Measurements from ENCODE around the gene C19orf38. TPM values are rescaled to one million over a fixed set of nuclear protein-coding genes. Genes with fewer than 3 reads are reported as not detected.

Gene C19orf38
- total and polyA plus RNA-seq, 5 donors: 0.23 to 1.4 (median 0.51) TPM

- intact Hi-C loops (cut with DNase I): no loop called here
- no peak overlapping the region for H3K4me3 ChIP-seq (ENCODE audit: low read length)
- DNase-seq (no peak), ATAC-seq (peak in 1 of 2 donors; percentile 12)
- no peak overlapping the region for H3K27ac ChIP-seq (ENCODE audit: low read length)
- H3K27me3 ChIP-seq (ENCODE audit: control insufficient read depth, insufficient read depth): no peaks in the 10 kb centered on the region
- H3K4me1 ChIP-seq (ENCODE audit: control insufficient read depth, insufficient read depth, low read length): peaks cover 6% of the 10 kb centered on the region
- H3K9me3 ChIP-seq (ENCODE audit: control insufficient read depth, low read length): no peaks in the 10 kb centered on the region
- 60% methylated on average over 7 of the region's 7 CpGs for WGBS
Observed at GRCh38 chr19:10896851-10897526, 48.8 kb downstream of the C19orf38 start.

GRCh38 chr19:10898633-10899032 lies 50.4 kb downstream of the C19orf38 start:
- Histone ChIP-seq H3K4me1 (ENCODE audit: control insufficient read depth, insufficient read depth, low read length) (peaks cover 6% of the 10 kb centered on the region), H3K27ac (ENCODE audit: low read length) (no peak overlapping the region), H3K4me3 (ENCODE audit: low read length) (no peak overlapping the region), H3K9me3 (ENCODE audit: control insufficient read depth, low read length) (no peaks in the 10 kb centered on the region), H3K27me3 (ENCODE audit: control insufficient read depth, insufficient read depth) (no peaks in the 10 kb centered on the region)
- intact Hi-C loops (cut with DNase I): no loop called here
- ATAC-seq (peak; percentile 12 to 27), DNase-seq (no peak)
- 72% methylated on average over 10 of the region's 10 CpGs for WGBS

DNA sequence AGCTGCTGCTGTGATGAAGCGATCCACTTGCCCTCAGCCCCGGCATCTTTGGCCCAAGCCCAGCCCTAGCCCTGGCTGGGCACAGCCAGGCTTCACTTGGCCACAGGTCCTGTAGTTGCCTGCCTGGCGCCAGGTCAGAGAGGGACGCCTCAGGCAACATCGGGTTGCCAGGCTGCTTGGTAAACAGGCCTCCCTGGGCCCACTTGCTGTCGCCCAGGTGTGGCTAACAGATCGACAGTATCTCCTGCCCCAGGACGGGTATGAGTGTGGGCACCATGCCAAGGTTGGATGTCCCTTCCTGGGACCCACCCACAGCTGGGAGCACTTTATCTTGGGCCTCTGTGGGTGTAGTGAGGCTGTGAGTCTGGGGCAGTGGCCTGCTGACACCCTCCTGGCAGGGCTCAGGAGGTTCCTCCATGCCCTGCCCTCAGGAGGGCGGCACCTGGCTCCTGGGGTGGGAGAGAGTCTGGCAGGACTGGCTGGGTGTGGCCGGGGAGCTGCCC lies 51.0 kb downstream of the C19orf38 start:
- Histone ChIP-seq H3K9me3 (ENCODE audit: control insufficient read depth, low read length) (no peaks in the 10 kb centered on the region), H3K4me3 (ENCODE audit: low read length) (no peak overlapping the region), H3K27ac (ENCODE audit: low read length) (no peak overlapping the region), H3K4me1 (ENCODE audit: control insufficient read depth, insufficient read depth, low read length) (peaks cover 6% of the 10 kb centered on the region), H3K27me3 (ENCODE audit: control insufficient read depth, insufficient read depth) (no peaks in the 10 kb centered on the region)
- intact Hi-C loops (cut with DNase I): no loop called here
- 59% methylated on average over 10 of the region's 10 CpGs for WGBS
- DNase-seq: peak in 2 of 3 donors; percentile 47 to 67
- ATAC-seq: peak; percentile 48 to 60

GRCh38 chr19:10907925-10908324 lies 59.7 kb downstream of the C19orf38 start:
- intact Hi-C loops (cut with DNase I): no loop called here
- H3K27ac ChIP-seq (ENCODE audit: low read length): no peak overlapping the region
- H3K27me3 ChIP-seq (ENCODE audit: control insufficient read depth, insufficient read depth): no peaks in the 10 kb centered on the region
- H3K9me3 ChIP-seq (ENCODE audit: control insufficient read depth, low read length): no peaks in the 10 kb centered on the region
- 87% methylated on average over 14 of the region's 14 CpGs for whole genome bisulfite sequencing
- peak in 1 of 3 donors; percentile 32 for DNase-seq
- H3K4me1 ChIP-seq (ENCODE audit: control insufficient read depth, insufficient read depth, low read length): no peaks in the 10 kb centered on the region
- ATAC-seq: no peak
- H3K4me3 ChIP-seq (ENCODE audit: low read length): no peak overlapping the region

GRCh38 chr19:10908380-10908960 lies 60.3 kb downstream of the C19orf38 start:
- Histone ChIP-seq H3K9me3 (ENCODE audit: control insufficient read depth, low read length) (no peaks in the 10 kb centered on the region), H3K27me3 (ENCODE audit: control insufficient read depth, insufficient read depth) (no peaks in the 10 kb centered on the region), H3K4me3 (ENCODE audit: low read length) (no peak overlapping the region), H3K4me1 (ENCODE audit: control insufficient read depth, insufficient read depth, low read length) (no peaks in the 10 kb centered on the region), H3K27ac (ENCODE audit: low read length) (no peak overlapping the region)
- no peak for ATAC-seq
- intact Hi-C loops (cut with DNase I): no loop called here
- 94% methylated on average over 17 of the region's 17 CpGs for WGBS
- DNase-seq: peak in 1 of 3 donors; percentile 28

- ATAC-seq (peak in 1 of 2 donors; percentile 12), DNase-seq (peak in 1 of 3 donors; percentile 35)
- 90% methylated on average over 31 of the region's 31 CpGs for WGBS
- no peaks in the 10 kb centered on the region for H3K9me3 ChIP-seq (ENCODE audit: control insufficient read depth, low read length)
- no peaks in the 10 kb centered on the region for H3K4me1 ChIP-seq (ENCODE audit: control insufficient read depth, insufficient read depth, low read length)
- intact Hi-C loops (cut with DNase I): no loop called here
- H3K4me3 ChIP-seq (ENCODE audit: low read length): no peak overlapping the region
- H3K27ac ChIP-seq (ENCODE audit: low read length): no peak overlapping the region
- H3K27me3 ChIP-seq (ENCODE audit: control insufficient read depth, insufficient read depth): no peaks in the 10 kb centered on the region
Observed at GRCh38 chr19:10911579-10912363, 63.6 kb downstream of the C19orf38 start.

GRCh38 chr19:10912619-10913018 lies 64.4 kb downstream of the C19orf38 start:
- intact Hi-C loops (cut with DNase I): no loop called here
- Histone ChIP-seq H3K4me1 (ENCODE audit: control insufficient read depth, insufficient read depth, low read length) (no peaks in the 10 kb centered on the region), H3K27ac (ENCODE audit: low read length) (no peak overlapping the region), H3K27me3 (ENCODE audit: control insufficient read depth, insufficient read depth) (no peaks in the 10 kb centered on the region), H3K4me3 (ENCODE audit: low read length) (no peak overlapping the region), H3K9me3 (ENCODE audit: control insufficient read depth, low read length) (no peaks in the 10 kb centered on the region)
- DNase-seq: peak in 1 of 3 donors; percentile 19
- 94% methylated on average over 18 of the region's 18 CpGs for WGBS
- ATAC-seq: no peak

DNA sequence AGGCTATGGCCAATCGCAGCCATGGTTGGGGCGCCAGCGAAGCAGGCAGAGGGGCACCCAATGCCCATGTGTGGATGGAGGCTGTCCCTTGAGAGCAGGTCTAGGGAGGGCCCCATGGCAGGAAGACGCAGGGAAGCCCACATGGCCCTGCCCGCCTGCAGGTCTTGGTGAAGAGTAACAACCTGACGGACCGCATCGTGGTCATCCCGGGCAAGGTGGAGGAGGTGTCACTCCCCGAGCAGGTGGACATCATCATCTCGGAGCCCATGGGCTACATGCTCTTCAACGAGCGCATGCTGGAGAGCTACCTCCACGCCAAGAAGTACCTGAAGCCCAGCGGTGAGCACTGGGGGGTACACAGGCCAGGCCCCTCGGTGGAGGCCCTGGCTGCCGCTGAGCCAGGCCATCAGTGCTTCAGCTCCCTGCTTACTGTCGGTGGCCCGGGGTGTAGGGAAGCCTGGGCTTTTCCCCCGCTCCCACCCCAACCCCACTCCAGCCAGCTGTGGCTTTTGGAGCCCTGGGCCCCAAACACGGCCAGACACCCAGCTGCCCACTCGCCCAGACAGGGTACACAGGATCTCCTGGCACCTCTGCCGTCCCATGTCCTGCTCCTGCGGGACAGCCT lies 65.6 kb downstream of the C19orf38 start:
- intact Hi-C loops (cut with DNase I): no loop called here
- WGBS: 94% methylated on average over 24 of the region's 24 CpGs
- no peak overlapping the region for H3K27ac ChIP-seq (ENCODE audit: low read length)

GRCh38 chr19:10915130-10916091 lies 67.2 kb downstream of the C19orf38 start:
- H3K27me3 ChIP-seq (ENCODE audit: control insufficient read depth, insufficient read depth): no peaks in the 10 kb centered on the region
- WGBS: 89% methylated on average over 19 of the region's 19 CpGs
- intact Hi-C loops (cut with DNase I): loop anchor here in 1 of 4 donors (5.0 kb wide), 1 partner anchor 38 kb away; no protein-coding TSS in a partner anchor
- no peaks in the 10 kb centered on the region for H3K9me3 ChIP-seq (ENCODE audit: control insufficient read depth, low read length)
- H3K27ac ChIP-seq (ENCODE audit: low read length): no peak overlapping the region
- no peaks in the 10 kb centered on the region for H3K4me1 ChIP-seq (ENCODE audit: control insufficient read depth, insufficient read depth, low read length)
- no peak for DNase-seq
- H3K4me3 ChIP-seq (ENCODE audit: low read length): no peak overlapping the region
- peak in 1 of 2 donors; percentile 6 for ATAC-seq

More for the DNA sequence above, 65.6 kb downstream of the C19orf38 start:
- no peak for ATAC-seq
- no peak for DNase-seq
- Histone ChIP-seq H3K4me3 (ENCODE audit: low read length) (no peak overlapping the region), H3K4me1 (ENCODE audit: control insufficient read depth, insufficient read depth, low read length) (no peaks in the 10 kb centered on the region), H3K27me3 (ENCODE audit: control insufficient read depth, insufficient read depth) (no peaks in the 10 kb centered on the region), H3K9me3 (ENCODE audit: control insufficient read depth, low read length) (no peaks in the 10 kb centered on the region)

DNA sequence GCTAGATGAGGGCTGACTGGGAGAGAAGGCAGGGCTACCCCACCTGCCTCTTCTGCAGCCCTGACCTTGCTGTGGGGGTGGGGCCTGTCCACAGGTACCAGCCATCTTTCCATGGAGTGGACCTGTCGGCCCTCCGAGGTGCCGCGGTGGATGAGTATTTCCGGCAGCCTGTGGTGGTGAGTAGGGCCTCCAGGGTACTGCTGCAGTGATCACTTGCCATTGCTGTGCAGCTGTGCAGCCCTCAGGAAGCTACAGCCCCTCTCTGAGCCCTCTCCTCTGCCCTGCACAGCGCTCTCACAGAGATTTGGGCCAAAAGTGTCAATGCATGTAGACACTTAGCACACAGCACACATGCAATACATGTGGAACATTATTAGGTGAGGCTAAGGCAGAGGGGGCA lies 68.4 kb downstream of the C19orf38 start:
- ATAC-seq: no peak
- Histone ChIP-seq H3K27me3 (ENCODE audit: control insufficient read depth, insufficient read depth) (no peaks in the 10 kb centered on the region), H3K9me3 (ENCODE audit: control insufficient read depth, low read length) (no peaks in the 10 kb centered on the region), H3K4me3 (ENCODE audit: low read length) (no peak overlapping the region), H3K4me1 (ENCODE audit: control insufficient read depth, insufficient read depth, low read length) (no peaks in the 10 kb centered on the region), H3K27ac (ENCODE audit: low read length) (no peak overlapping the region)
- DNase-seq: no peak
- WGBS: 88% methylated on average over 6 of the region's 6 CpGs
- intact Hi-C loops (cut with DNase I): loop anchor here in 1 of 4 donors (5.0 kb wide), 1 partner anchor 39 kb away; no protein-coding TSS in a partner anchor
